ENCODE measurements around the gene GJA4.
"Not testable (repeated sequence)": the region's sequence is repeated elsewhere in the genome, so short reads cannot be mapped to it uniquely, and the experiment has no call there.

Gene GJA4

DNA sequence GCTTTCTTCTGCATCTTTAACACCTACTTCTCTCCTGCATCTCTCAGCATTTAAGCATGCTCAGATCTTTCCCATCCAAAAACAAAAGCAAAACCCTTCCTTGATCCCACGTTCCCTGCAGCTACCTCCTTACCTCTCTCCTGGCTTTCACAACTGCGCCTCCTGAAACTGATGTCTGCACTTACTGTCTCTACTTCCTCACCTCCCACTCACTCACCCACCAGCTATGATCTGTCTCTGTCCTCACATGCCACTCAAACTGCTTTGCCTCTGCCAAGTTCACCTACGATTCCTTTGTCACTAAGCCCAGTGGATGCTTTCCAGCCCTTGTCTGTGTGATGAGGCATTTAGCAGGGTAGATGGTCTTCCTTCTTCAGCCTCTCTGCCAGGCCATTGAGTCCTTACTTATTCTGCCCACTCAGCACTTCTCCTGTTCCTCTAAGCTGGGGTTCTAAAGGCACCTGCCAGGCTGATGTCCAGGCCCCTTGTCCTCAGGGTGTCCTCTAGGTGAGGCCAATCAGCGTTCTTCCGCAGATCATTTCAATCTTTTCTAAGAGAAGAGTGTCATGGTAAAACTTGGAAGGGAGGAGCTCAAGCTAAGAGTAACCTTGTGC, 21.8 kb upstream of the GJA4 start:
- no peak for DNase-seq (ENCODE audit: low read depth)

DNA sequence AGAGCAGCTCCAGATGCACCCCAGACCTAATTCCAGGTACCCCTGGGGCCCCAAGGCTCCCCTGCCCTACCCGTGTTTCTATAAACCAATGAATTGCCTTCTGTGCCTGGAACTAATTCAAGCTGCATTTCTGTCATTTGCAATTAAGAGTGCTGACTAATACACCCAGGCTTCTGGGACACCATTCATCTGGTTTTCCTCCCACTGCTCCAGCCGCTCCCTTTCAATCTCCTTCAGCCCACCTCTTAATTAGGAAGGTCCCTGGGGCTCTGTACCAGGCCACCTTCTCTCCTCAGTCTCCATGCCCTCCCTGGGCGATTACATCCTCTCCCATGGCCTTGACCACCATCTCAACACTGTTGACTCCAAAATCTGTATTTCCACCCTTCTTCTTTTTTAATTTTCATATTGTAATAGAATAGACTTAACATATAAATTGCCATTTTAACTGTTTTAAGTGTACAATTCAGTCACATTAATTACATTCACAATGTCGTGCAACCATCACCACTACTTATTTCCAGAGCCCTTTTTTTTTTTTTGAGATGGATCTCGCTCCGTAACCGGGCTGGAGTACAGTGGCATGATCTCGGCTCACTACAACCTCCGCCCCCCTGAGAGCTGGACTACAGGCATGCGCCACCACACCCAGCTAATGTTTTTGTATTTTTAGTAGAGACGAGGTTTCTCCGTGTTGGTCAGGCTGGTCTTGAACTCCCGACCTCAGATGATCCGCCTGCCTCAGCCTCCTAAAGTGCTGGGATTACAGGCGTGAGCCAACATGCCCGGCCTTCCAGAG, 21.0 kb upstream of the GJA4 start:
- DNase-seq (ENCODE audit: low read depth): no peak

DNA sequence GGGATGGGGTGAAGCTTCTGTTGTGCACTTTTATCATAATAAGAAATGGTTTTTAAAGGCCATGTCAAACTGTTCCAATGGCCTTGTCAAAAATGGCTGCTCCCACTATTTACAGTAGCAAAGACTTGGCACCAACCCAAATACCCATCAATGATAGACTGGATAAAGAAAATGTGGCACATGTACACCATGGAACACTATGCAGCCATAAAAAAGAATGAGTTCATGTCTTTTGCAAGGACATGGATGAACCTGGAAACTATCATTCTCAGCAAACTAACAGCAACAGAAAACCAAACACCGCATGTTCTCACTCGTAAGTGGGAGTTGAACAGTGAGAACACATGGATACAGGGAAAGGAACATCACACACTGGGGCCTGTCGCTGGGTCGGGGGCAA, 19.7 kb upstream of the GJA4 start:
- DNase-seq (ENCODE audit: low read depth): not testable (repeated sequence)

DNA sequence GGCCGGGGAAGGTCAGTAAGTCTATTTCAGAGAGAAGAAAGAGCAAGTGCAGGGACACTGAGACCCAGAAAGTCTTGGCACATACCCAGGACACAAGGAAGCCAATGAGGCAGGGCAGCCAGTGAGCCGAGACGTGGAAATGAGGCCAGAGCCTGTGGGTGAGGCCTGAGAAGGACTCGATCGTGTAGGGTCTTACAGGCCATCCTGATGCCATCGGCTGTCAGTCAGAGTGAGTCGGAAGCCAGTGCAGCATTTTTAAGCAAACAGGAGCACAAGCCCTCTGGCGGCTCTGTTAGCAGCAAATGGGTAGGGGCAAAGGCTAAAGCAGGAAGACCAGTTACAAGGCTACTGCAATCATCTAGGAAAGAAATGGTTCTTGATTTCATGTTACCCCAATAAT, 17.8 kb upstream of the GJA4 start:
- DNase-seq (ENCODE audit: low read depth): no peak

DNA sequence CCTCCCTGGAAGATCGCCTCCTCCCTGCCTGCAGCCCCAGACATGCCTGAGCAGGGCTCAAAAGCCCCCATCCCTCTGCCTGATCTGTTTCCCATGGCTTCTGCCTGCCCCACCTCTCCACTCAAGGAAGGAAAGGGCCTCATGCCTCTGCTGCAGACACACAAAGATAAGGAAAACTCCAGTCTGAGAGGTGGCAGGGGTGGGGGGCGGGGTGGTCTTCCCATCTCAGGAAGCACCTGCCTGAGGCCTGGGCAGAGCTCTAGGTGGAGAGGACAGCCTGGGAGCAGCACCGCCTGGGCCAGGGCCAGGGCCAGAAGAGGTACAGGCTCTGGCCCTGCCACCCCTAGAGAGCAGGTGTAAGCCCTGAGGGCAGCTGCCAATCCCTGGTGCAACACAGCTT, 15.9 kb upstream of the GJA4 start:
- DNase-seq (ENCODE audit: low read depth): peak; percentile 75

DNA sequence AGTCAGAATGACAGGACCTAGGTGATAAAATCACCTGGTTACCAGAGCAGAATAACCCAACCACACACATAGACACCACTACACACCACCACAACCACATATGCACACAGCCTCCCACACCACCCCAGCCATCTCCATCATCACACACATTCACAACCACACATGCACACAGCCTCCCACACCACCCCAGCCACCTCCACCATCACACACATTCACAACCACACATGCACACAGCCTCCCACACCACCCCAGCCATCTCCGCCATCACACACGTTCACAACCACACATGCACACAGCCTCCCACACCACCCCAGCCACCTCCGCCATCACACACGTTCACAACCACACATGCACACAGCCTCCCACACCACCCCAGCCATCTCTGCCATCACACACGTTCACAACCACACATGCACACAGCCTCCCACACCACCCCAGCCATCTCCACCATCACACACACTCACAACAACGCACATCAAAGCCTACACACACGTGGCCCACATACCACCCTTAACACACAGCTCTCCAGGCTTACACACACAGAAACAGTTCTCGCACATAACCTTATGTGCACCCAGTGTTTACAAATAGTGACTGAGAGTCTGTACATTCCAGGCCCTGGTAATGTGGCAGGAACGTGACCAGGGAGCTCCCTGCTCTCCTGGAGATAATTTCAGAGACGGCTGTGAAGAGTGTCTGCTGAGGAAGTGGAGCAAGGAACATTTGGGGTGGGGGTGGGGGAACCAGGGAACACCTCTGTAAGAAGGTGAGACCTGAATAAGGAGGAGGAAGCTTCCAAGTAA, 15.1 kb upstream of the GJA4 start:
- DNase-seq (ENCODE audit: low read depth): peak; percentile 46

DNA sequence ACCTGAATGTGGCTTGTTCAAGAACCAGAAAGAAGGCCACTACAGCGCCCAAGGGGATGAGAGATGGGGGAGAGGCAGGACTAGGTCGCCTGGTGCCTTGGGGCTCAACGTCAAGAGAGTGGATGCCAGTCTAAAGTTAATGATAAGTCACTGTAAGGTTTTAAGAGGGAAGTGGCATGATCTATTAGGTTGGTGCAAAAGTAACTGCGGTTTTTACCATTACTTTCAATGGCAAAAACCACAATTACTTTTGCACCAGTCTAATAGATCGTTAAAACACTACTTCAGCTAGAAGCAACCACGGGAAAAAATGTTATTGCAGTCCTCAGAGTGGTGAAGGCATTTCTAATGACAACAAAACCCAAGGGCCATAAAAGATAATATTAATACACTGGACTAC, 14.4 kb upstream of the GJA4 start:
- DNase-seq (ENCODE audit: low read depth): no peak

DNA sequence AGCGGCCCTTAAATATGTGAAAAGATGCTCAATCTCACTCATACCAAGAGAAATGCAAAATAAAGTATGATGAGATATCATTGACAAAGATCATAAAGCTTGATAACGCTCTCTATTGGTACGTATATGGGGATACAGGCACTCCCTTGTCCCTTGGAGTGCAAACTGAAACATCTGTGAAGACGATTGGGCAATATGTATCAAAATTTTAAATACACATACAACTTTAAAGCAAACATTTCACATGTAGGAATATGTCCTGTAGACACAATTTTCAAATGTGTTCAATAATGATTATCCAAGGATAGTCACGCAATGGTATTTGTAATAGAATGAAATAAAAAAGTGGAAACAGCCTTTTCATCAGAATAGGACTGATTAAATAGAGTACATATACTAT, 13.8 kb upstream of the GJA4 start:
- no peak for DNase-seq (ENCODE audit: low read depth)

DNA sequence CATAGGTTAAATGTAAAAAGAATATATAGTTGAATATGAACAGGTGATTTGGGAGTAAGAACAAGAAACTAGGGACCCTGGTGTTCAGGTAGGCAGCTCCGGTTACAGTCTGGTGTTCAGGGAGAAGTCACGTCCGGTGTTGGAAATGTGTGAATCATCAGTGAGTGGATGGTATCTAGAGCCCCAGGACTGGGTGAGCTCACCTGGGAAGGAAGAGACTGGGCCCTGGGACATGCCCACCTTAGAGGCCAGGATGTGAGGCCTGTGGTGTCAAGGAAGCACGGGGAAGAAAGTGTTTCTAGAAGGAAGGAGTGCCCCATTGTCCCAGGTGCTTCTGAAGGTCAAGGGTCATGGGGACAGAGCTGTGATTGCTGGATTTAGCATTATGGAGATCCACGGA, 13.3 kb upstream of the GJA4 start:
- no peak for DNase-seq (ENCODE audit: low read depth)

DNA sequence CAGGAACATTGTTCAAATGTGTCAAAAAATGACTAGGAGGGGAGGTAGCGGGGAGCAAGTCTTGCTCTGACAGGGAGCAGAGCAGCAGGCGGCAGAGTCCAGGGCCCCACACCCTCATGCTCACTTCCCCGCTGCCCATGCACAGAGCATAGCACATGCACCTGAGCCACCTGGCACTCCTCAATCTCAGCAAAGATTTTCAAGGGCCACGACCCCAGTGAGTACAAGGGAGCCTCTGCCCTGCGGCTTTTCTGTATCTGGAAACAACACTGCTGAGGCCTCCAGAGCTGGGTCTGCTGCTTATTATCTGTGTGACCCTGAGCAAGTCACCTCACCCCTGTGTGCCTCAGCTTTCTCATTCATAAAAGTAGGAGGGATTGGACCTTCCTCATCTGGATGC, 12.8 kb upstream of the GJA4 start:
- DNase-seq (ENCODE audit: low read depth): no peak

DNA sequence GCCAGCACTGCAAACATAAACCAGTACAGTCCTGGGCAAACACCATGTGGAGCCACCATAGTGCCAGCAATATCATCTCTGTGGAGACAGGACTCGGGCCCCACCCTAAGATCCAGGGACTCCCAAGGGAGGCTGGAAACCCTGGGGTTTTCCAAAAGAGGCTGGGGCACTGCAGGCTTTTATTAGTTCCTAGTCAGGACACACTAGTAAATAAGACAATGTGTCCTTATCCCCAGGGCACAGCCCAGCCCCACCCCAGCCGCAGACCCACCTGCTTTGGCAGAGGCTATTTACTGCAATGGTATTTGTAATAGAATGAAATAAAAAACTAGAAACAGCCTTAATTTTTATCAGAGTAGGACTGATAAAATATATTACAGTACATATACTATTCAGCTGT, 12.3 kb upstream of the GJA4 start:
- DNase-seq (ENCODE audit: low read depth): no peak

DNA sequence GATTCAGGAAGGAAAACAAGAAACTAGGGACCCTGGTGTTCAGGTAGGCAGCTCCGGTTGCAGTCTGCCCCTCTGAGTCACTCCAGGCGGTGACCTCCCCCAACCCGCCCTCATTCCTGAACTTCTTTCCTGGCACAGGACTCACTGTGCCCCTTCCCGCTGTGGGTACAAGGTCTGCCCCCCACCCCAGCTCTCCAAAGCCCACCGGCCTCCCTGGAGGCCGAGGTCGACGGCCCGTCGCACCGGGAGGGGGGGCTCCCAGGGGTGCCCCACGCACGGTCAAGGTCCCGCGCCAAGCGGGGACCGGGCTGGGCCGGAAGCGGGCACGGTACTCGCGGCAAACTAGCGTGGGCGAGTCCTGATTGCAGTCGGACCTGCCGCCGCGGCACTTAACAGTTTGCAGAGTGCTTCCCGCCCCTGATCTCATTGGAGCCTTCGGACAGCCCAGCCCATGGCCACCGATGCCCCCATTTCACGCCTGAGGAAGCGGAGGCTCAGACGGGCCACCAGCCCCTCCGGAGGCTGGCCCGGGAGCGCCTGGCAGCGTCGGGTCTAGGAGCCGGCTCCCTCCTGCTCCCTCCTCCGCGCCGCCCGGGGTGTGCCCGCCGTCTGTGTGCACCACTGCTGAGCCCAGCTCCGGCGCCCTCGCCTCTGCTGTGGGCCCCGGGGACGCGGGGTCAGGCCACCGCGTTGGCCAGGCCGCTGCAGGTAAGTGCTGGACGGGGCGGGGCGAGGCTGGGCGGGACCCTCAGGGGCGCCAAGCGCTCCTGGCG, 11.5 kb upstream of the GJA4 start, which contains the start of gene GJB3:
Gene GJB3 (plus strand): TSS at position 144 of the 773 bp plus-strand sequence. CDS start 3,549 bp downstream, outside the sequence.
- no peak for DNase-seq (ENCODE audit: low read depth)

DNA sequence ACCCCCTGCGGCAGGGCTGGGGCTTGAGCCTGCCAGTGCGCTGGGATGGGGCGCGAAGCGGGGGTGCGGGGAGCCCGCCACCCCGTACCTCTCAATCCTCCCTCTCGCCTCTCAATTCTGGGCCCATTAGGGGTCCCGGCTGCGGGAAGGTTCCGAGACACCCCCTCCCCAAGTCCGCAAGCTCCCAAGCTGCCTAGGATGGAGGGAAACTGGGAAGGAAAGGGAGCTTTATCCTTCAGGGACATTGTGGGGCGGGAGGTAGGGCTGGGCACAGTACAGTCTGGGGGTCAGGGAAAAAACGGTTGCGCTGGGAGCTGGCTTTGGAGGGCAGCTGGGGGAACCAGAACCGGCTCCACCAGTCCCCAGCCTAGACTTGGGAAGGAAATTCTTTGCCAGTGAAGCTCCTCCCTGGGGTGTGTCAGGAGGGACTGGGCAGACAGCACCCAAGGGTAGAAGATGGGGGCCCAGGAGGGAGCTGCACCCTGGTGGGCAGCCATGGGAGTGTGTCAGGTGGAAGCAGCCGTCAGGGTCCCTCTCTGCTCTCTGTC, 10.9 kb upstream of the GJA4 start:
- DNase-seq (ENCODE audit: low read depth): no peak

DNA sequence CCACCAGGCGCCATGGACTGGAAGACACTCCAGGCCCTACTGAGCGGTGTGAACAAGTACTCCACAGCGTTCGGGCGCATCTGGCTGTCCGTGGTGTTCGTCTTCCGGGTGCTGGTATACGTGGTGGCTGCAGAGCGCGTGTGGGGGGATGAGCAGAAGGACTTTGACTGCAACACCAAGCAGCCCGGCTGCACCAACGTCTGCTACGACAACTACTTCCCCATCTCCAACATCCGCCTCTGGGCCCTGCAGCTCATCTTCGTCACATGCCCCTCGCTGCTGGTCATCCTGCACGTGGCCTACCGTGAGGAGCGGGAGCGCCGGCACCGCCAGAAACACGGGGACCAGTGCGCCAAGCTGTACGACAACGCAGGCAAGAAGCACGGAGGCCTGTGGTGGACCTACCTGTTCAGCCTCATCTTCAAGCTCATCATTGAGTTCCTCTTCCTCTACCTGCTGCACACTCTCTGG, 8.0 kb upstream of the GJA4 start:
- no peak for DNase-seq (ENCODE audit: low read depth)

DNA sequence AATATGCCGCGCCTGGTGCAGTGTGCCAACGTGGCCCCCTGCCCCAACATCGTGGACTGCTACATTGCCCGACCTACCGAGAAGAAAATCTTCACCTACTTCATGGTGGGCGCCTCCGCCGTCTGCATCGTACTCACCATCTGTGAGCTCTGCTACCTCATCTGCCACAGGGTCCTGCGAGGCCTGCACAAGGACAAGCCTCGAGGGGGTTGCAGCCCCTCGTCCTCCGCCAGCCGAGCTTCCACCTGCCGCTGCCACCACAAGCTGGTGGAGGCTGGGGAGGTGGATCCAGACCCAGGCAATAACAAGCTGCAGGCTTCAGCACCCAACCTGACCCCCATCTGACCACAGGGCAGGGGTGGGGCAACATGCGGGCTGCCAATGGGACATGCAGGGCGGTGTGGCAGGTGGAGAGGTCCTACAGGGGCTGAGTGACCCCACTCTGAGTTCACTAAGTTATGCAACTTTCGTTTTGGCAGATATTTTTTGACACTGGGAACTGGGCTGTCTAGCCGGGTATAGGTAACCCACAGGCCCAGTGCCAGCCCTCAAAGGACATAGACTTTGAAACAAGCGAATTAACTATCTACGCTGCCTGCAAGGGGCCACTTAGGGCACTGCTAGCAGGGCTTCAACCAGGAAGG, 7.4 kb upstream of the GJA4 start:
- no peak for DNase-seq (ENCODE audit: low read depth)

DNA sequence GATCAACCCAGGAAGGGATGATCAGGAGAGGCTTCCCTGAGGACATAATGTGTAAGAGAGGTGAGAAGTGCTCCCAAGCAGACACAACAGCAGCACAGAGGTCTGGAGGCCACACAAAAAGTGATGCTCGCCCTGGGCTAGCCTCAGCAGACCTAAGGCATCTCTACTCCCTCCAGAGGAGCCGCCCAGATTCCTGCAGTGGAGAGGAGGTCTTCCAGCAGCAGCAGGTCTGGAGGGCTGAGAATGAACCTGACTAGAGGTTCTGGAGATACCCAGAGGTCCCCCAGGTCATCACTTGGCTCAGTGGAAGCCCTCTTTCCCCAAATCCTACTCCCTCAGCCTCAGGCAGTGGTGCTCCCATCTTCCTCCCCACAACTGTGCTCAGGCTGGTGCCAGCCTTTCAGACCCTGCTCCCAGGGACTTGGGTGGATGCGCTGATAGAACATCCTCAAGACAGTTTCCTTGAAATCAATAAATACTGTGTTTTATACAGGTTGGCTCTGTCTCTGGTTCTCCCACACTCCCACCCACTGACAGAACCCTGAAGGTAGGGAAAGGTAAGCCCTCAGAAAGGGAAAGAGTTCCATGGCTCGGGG, 6.8 kb upstream of the GJA4 start:
- no peak for DNase-seq (ENCODE audit: low read depth)

DNA sequence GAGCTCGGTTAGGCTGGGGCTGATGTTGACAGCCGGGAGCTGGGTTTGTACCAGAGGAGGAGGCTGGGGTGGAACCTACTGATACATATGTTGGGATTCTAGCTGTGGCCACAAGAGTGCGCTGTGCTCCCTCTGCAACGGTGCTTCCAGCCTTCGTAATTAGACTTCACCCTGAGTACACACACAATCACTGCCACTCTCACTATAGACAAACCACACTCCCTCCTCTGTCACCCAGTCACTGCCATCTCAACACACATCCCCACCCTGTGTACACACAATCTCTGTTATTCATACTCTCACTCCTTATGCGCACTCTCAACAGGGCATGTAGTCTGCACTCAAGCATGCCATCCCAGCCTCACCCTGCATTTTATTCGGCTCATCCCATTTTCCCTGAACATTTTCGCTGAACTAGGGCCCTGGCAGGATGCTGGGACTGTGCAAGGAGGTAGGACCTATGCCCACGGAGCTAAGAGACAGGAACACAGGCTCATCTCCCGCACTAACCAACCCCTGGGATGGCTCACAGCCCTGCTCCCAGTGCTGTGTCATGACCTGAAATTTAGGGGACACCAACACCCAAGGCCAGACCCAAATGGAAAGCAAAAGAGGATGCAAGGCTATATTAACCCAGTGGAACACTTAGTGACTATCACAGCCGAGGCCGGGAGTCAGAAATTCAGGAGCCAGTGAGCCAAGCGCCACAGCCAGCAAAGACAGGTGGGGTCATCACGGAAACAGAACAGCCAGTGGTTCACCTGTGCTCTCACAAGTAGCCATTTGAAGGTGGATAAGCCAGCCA, 6.1 kb upstream of the GJA4 start:
- DNase-seq (ENCODE audit: low read depth): peak; percentile 68

DNA sequence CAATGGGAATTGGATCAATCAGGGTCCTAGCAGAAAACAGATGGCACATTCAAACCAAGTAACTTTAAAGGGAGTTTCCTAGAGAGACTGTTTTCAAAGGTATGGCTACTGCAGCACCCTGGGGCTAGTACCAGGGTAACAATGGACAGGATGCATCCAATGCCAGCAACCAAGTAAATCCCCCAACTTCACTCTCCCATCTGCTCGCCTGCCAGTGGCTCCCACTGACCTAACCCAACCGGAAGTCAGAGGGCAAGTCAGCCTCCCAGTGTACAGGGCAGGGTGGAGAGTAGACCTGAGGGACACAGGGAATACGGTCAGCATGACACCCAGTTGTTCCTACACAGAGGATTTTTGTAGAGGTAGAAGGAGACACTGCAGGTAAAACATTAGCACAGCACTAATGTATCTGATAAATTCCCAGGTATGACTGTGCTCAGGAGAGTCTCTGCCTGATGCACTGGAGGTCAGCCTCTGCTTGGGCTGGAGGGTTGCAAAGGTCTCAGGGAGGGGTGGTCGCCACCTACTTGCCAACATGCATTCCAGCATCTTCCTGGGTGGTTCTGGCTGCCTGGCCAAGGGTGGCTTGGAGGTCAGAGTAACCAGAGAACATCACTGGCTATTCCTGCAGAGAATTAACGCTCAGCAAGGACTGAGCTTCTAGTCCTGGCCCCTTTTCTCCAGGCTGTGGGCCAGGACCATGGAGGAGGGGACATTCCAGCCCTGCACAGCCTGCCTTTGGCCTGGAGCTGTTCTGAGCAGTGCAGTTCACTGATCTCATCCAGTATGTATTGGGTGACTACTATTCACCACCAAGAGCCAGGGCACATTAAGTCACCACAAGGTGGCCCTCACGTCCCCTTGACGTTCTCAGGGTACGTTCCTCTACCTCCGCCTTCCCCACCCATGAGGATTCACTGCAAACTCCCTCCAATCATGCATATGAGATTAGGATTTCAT, 5.1 kb upstream of the GJA4 start:
- DNase-seq (ENCODE audit: low read depth): peak; percentile 62

DNA sequence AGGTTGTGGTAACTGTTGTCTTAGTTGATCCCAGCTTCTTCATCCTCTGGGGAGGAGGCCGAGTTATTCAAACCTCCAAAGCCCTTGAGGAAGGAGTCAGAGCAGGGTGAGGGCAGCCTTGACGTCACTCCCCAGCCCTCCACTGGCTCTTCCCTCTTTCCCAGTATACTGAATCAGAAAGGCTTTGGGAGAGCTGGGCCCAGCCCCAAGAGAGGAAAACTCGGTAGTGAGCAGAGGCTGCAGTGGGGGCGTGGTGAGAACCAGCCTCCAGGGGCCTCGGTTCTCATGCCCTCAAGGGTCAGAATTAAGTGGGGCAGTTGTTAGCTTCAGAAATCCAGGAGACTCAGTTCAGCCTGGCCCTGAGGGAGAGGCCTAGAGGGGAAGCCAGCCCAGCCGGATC, 1.8 kb upstream of the GJA4 start:
- no peak for DNase-seq (ENCODE audit: low read depth)
